ENCODE data around the gene TAF1C.
"Not testable (repeated sequence)": the region's sequence is repeated elsewhere in the genome, so short reads cannot be mapped to it uniquely, and the experiment has no call there.

Gene TAF1C

GRCh38 chr16:84207251-84207650 lies 20.4 kb upstream of the TAF1C start:
- no peak for DNase-seq

GRCh38 chr16:84205976-84206691 lies 19.3 kb upstream of the TAF1C start:
- DNase-seq = no peak

- DNase-seq = not testable (repeated sequence)
These were observed 18.3 kb upstream of the TAF1C start for GRCh38 chr16:84205123-84205522.

DNA sequence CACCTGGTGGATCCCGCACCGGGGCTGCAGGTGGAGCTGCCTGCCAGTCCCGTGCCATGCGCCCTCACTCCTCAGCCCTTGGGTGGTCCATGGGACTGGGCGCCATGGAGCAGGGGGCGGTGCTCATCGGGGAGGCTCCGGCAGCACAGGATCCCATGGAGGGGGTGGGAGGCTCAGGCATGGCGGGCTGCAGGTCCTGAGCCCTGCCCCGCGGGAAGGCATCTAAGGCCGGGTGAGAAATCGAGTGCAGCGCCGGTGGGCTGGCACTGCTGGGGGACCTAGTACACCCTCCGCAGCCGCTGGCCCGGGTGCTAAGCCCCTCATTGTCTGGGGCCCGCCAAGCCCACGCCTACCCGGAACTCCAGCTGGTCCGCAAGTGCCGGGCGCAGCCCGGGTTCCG lies 17.7 kb upstream of the TAF1C start:
- not testable (repeated sequence) for DNase-seq

- peak in 1 of 2 donors; percentile 27 for DNase-seq
These were observed 13.0 kb upstream of the TAF1C start for GRCh38 chr16:84199861-84200260.

- DNase-seq = no peak
These were observed 12.2 kb upstream of the TAF1C start for GRCh38 chr16:84199097-84199496.

DNA sequence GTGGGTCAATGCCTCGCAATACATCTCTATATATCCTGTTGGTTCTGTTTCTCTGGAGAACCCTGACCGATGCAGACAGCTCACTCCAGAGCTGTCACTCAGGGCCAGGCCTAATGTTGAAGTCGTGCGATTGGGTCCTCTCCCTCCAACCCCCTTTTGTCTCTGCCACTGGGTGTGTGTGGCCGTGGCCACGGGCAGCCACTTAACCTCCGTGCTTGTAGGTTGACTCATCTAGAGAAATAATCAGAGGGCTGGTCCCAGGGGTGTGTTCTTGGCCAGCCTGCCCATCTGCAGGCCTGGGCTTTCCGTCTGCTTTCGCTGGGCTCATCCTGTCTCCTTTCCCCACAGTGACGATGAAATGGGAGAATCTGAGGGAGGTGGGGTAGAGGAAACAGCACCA lies 11.5 kb upstream of the TAF1C start:
- no peak for DNase-seq

DNA sequence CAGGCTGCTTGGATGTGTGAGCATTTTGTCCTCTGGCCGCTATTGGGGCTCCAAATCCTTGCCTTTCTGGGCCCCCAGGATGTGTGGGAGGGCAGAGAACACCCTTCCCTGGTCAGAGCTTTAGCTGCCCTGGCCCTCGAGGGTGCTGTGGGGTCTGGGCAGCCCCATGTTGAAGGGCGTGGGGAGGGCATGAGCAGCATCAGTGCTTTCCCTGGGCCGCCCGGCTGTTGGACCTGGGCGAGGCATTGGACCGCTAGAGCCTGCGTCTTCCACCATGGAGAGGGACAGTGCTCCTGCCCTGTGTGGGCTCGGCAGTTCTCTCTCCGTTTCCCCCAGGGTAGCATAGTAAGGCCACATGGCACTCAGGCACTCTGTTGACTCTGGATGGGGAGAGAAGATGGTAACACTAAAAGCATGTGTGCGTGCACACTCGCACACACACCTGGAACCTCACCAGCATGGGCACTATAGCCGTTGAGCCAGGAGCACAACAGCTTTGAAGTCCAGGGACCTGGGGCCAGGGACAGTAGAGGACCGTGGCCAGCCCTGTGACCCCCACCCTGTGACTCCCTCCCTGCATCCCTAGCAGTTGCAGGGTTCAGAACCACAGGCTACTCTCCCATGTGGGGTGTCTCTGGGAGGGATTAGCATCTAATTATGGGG lies 10.7 kb upstream of the TAF1C start:
- no peak for DNase-seq

DNA sequence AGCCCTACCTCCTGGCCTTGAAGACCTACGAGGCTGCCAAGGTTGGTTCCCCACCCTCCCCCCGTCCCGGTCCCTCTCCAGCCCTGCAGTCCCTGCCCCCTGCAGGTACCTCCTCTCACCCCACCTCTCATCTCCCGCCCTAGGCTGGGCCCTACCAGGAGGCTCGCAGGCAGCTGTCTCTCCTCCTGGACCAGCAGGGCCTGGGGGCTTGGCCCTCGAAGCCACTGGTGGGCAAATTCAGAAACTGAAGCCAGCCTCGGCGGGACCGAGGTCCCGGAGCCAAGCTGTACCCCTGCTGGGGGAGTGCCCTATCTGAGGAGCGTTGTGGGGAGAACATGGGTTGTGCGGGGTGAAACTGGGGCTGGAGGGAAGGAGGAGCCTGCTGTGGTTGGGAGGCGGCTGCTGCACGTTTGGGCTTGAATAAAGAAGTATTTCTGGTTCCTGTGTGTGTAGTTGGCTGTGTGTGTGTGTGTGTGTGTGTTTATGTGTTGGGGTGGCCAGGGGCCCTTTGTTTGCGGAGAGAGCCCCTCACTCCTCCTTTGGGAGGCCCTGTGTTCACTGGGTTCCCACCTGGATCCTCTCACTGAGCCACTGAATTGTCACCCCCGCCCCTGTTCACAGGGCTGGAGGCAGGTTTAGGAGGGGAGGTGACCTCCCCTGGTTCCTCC lies 10.0 kb upstream of the TAF1C start:
- DNase-seq = no peak

GRCh38 chr16:84196101-84196500 lies 9.2 kb upstream of the TAF1C start:
- no peak for DNase-seq

DNA sequence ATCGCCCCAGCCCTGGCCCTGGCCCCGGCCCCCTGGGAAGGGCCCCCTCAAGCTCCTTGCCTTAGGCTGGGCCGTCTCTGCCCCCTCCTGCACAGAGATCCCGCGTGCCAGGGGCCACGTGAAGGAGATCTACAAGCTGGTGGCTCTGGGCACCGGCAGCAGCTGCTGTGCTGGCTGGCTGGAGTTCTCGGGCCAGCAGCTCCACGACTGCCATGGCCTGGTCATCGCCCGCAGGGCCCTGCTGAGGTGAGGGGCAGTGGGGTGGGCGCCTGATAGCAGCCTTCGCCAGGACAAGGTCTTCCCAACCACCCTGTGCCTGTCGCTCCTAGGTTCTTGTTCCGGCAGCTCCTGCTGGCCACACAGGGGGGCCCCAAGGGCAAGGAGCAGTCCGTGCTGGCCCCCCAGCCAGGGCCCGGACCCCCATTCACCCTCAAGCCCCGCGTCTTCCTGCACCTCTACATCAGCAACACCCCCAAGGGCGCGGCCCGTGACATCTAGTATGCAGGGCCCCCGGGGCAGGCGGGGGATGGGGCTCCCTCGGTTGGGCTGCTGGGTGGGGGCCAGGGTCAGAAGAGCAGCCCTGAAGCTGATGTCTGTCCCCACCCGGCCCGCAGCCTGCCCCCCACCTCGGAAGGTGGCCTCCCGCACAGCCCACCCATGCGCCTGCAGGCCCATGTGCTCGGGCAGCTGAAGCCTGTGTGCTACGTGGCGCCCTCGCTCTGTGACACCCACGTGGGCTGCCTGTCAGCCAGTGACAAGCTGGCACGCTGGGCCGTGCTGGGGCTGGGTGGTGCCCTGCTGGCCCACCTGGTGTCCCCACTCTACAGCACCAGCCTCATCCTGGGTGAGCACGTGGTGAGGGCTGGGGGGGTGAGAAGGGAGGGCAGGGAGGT lies 8.6 kb upstream of the TAF1C start:
- no peak for DNase-seq

GRCh38 chr16:84194470-84195200 lies 7.8 kb upstream of the TAF1C start:
- DNase-seq = no peak

GRCh38 chr16:84194018-84194417 lies 7.2 kb upstream of the TAF1C start:
- no peak for DNase-seq

DNA sequence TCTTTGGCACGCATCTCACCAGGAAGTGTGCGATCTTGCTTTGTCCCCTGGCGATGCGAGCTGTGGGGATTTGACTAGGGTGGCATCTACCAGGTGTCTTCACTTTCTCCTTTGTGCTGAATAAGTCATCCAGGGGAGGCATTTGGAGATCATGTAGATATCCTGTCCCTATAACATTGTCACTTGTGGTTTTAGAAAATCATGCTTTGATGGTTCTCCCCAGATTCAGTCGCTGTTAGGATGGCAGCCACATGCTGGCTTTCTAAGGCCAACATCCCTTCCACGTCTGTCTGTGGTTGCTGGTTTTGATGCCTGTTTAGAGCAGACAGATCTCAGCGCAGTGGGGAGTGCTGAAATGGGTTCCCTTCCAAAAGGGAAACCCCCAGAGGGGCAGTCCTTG lies 6.6 kb upstream of the TAF1C start:
- no peak for DNase-seq

DNA sequence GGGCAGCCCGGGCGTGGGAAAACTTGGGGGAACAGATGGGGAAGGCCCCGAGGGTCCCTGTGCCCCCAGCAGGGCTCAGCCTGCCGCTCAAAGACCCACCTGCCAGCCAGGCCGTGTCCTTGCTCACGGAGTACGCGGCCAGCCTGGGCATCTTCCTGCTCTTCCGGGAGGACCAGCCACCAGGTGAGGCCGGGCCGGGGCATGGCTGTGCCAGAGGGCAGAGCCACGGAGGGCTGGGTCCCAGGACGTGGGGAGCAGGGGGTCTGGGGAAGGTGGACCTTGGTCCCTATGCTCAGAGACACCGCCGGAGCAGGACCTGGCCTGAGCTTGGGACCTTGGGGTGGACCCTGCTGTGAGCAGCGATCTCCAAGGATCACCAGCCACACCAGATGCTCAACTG lies 4.6 kb upstream of the TAF1C start:
- DNase-seq = no peak

DNA sequence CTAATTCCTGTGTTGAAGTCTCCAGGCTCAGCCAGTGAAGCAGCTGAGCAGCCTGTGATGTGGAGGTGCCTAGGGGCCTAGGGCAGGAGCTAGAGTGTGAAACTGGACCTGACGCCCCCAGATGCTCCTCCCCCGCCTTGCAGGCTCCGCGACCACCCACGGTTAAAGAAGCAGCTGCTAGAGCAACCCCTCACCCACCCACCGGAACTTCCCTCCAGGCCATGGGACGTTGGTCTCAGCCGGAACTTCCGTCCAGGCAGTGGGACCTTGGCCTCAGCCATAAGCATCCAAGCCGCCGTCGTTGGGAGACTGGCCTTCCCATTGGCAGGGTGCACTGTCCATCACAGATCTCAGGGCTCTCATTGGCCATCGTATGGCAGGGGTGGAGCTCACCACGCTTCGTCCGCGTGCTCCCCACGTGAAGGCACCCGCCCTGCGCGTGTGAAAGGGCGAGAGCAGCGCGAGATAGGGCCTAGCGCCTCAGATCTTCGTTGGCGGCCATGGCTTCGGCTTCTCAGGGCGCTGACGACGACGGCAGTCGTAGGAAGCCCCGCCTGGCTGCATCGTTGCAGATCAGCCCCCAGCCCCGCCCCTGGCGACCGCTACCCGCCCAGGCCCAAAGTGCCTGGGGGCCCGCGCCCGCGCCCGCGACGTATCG lies 4.0 kb upstream of the TAF1C start, which contains the start of gene ADAD2:
Gene ADAD2, plus strand, starts transcription at position 427 of the 658 bp plus-strand sequence. Its CDS starts 74 bp downstream, at position 501.
- no peak for DNase-seq

GRCh38 chr16:84184775-84185174 lies 2.1 kb downstream of the TAF1C start:
- no peak for DNase-seq

GRCh38 chr16:84183911-84184591 lies 2.8 kb downstream of the TAF1C start:
- no peak for DNase-seq

DNA sequence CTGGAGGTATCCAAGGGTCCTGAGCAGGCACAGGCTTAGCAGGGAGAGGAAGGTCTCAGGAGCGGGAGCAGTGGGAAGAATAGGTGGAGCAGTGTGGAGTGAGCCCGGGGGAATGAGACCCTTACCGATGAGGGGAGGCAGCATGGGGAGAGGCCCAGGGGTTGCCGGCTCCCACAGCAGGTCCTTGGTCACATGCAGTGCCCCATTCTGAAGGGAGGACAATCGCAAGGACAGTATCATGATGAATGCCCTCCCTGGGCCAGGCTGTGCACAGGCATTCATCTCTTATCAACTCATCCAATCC lies 3.3 kb downstream of the TAF1C start:
- no peak for DNase-seq

DNA sequence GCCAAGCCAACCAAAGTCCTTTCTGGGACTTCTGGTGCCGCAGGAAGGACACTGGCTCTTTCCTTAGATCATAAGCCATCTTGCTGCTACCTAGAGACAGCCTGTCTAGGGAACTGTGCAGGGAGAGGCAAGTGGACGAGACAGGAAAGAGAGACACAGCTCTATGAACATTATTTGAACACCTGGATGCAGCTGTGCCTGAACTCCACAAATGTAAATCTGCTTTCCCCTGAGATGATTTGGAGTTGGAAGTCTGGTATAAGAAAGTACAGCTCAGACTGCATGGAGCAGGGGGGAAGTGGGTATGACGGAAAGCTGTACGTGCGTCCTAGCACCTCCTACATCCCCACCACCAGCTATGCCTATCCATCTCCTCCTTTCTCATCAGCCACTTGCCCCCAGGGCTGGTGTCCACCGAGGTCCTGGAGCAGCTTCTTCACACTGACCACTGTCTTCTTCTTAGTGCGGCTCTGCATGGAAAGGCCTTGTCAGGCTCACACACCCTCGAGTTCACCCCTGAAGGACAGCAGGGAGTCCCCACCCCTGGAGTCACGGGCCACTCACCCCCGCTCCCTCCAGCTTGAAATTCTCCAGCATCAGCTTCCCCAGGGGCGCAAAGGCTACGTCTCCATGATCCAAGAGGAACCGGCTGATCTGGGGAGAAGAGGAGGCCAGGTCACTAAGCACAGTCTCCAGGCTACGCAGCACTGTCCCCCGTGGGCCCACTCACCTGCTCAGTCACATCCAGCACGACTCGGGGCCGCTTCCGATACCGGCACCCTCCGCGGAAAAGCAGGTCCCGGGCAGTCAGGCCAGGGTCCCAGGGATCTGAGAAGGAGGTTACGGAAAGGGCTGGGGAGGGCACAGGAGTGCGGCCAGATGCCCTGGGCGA lies 3.9 kb downstream of the TAF1C start:
- DNase-seq = no peak

Measured in bone marrow (tissue), 2 donors.